ENCODE measurements around the gene RAB5B.
A peak's percentile ranks its signal among the peaks of the same experiment; 100 is the strongest.

RAB5B gene

DNA sequence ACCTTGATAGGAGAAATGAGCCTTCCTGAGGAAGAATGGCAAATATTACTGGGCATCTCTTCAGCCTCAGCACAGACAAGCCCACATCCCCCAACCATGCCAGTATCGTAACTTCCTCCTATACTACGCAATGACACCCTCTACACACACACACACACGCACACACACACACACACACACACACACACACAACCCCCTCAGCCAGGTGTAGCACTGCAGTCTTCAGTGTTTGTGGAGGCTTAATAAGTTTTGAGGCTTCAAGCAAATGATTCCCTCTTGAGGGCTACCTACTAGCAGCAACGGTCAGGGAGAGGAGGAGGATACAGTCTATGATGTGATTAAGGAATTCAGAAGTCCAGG lies 41.3 kb upstream of the RAB5B start:
- Histone ChIP-seq H3K9ac (ENCODE audit: low read length) (peak overlapping the region; percentile 77), H3K4ac (ENCODE audit: low read depth, low read length) (no peak overlapping the region), H4K8ac (ENCODE audit: low read depth, low read length) (no peak overlapping the region), H3K27me3 (ENCODE audit: insufficient read depth, low read length, poor library complexity) (peaks cover 8% of the 10 kb centered on the region), H3K18ac (ENCODE audit: low read length) (no peak overlapping the region), H2BK15ac (replicated peaks; ENCODE audit: low read depth) (no peak overlapping the region), H3K79me2 (ENCODE audit: control insufficient read depth, insufficient read depth, low read length) (no peaks in the 10 kb centered on the region), H3K79me1 (ENCODE audit: low read length) (no peaks in the 10 kb centered on the region), H3K36me3 (ENCODE audit: control insufficient read depth, insufficient read depth, low read length) (no peaks in the 10 kb centered on the region), H3K23ac (ENCODE audit: low read length) (no peak overlapping the region), H2BK120ac (ENCODE audit: low read depth, low read length) (no peak overlapping the region), H4K5ac (ENCODE audit: low read length) (no peak overlapping the region), H2AK5ac (ENCODE audit: low read length) (no peak overlapping the region), H3K4me1 (ENCODE audit: control insufficient read depth, low read depth, low read length) (peaks cover 3% of the 10 kb centered on the region), H3K4me2 (ENCODE audit: low read length) (peak overlapping the region; percentile 93), H2BK5ac (ENCODE audit: low read length) (no peak overlapping the region), H3K27ac (ENCODE audit: low read depth, low read length) (no peak overlapping the region), H3K4me3 (ENCODE audit: low read length) (no peak overlapping the region), H3K56ac (ENCODE audit: low read length) (peak overlapping the region; percentile 87)
- no CpG with 5 or more reads among the region's 4 CpGs for WGBS (ENCODE audit: extremely low coverage, insufficient coverage, low lambda C conversion rate)
- no peak for DNase-seq

DNA sequence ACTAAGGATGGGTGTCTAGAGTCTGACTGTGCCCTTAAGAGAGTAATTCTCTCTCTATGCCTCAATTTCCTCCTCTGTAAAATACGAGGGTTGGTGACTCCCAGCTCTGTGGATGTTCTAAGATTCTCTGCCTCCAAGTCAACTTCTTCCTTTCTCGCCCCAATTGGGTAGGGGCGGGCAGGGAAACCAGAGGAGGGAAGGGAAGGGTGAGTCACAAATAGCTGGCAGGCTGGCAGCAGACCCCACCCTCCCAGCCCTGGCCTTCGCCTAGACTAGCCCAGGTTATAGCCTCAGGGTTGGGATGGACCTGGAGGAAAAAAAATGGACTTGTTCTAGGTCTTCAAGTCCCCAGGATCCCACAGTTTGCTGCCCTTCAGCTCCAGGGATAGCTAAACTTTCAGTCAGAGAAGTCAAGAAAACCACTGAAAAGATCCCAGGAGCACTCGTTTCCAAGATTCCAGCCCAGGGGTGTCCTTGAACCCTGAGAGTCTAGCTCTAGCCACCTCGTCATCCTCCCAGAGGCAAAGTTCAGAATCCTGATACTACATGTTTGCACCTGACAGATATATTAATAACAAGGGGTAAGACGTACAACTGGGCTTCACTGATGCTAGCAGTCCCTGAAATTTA lies 40.6 kb upstream of the RAB5B start:
- no peak overlapping the region for H3K4ac ChIP-seq (ENCODE audit: low read depth, low read length)
- no peaks in the 10 kb centered on the region for H3K79me1 ChIP-seq (ENCODE audit: low read length)
- H2BK5ac ChIP-seq (ENCODE audit: low read length), result no peak overlapping the region
- WGBS (ENCODE audit: extremely low coverage, insufficient coverage, low lambda C conversion rate), result no CpG with 5 or more reads among the region's 7 CpGs
- no peak overlapping the region for H3K56ac ChIP-seq (ENCODE audit: low read length)
- H3K36me3 ChIP-seq (ENCODE audit: control insufficient read depth, insufficient read depth, low read length), result no peaks in the 10 kb centered on the region
- no peak overlapping the region for H3K4me2 ChIP-seq (ENCODE audit: low read length)
- no peak overlapping the region for H2BK120ac ChIP-seq (ENCODE audit: low read depth, low read length)
- H4K8ac ChIP-seq (ENCODE audit: low read depth, low read length), result no peak overlapping the region
- peaks cover 3% of the 10 kb centered on the region for H3K4me1 ChIP-seq (ENCODE audit: control insufficient read depth, low read depth, low read length)
- H3K23ac ChIP-seq (ENCODE audit: low read length), result no peak overlapping the region
- no peak overlapping the region for H3K27ac ChIP-seq (ENCODE audit: low read depth, low read length)
- no peak overlapping the region for H3K18ac ChIP-seq (ENCODE audit: low read length)
- no peak overlapping the region for H3K9ac ChIP-seq (ENCODE audit: low read length)
- no peak overlapping the region for H4K5ac ChIP-seq (ENCODE audit: low read length)
- H3K27me3 ChIP-seq (ENCODE audit: insufficient read depth, low read length, poor library complexity), result peaks cover 8% of the 10 kb centered on the region
- no peak overlapping the region for H3K4me3 ChIP-seq (ENCODE audit: low read length)
- H2AK5ac ChIP-seq (ENCODE audit: low read length), result no peak overlapping the region
- no peak overlapping the region for H2BK15ac ChIP-seq (replicated peaks; ENCODE audit: low read depth)
- peak; percentile 67 for DNase-seq
- no peaks in the 10 kb centered on the region for H3K79me2 ChIP-seq (ENCODE audit: control insufficient read depth, insufficient read depth, low read length)

DNA sequence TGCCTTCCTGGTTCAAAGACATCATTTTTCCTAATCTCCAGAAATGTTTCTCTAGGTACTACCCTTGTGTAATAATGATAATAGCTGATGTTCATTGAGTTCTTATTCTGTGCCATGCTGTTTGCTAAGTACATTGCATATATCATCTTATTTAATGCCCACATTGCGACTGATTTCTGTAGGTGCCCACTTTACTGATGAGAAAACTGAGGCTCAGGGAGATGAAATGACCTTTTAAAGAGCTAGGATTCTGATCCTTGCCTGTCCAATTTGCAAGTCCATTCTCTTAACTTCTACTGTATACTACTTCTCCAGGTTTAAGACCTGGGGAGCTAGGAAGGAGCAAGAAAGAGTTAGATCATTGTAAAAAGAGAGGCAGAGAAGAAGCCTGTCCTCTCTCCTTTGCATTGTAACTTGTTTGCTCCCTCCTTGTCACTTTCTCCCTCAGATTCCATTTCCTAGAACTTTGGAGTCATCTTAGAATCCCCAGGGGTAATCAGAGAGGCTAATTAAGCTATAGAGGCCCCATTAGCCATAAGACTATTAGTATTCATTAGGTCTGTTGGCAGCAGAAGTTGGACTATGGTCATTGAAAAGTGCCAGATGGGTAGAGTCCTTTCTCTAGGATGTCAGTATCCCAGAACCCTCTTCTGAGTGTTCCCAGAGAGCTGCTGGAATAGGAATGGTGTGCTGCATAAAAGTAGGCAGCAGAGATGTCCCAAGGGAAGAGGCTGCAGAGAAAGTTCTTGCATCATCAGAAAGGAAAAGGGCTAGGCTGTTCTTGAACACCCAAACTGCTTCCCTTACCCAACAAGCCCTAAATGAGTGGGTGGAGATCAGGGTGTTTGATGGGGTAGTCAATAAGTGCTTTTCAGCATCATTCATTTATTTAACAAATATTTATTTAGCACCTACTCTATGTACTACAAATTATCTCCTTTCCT lies 39.8 kb upstream of the RAB5B start:
- H2BK15ac ChIP-seq (replicated peaks; ENCODE audit: low read depth), result no peak overlapping the region
- H3K36me3 ChIP-seq (ENCODE audit: control insufficient read depth, insufficient read depth, low read length), result no peaks in the 10 kb centered on the region
- H3K18ac ChIP-seq (ENCODE audit: low read length), result no peak overlapping the region
- H3K4me3 ChIP-seq (ENCODE audit: low read length), result no peak overlapping the region
- no peak overlapping the region for H2AK5ac ChIP-seq (ENCODE audit: low read length)
- DNase-seq, result no peak
- no peak overlapping the region for H3K27ac ChIP-seq (ENCODE audit: low read depth, low read length)
- no peak overlapping the region for H2BK5ac ChIP-seq (ENCODE audit: low read length)
- WGBS (ENCODE audit: extremely low coverage, insufficient coverage, low lambda C conversion rate), result no CpG with 5 or more reads among the region's 1 CpG
- H2BK120ac ChIP-seq (ENCODE audit: low read depth, low read length), result no peak overlapping the region
- no peak overlapping the region for H3K9ac ChIP-seq (ENCODE audit: low read length)
- H3K56ac ChIP-seq (ENCODE audit: low read length), result no peak overlapping the region
- peaks cover 8% of the 10 kb centered on the region for H3K27me3 ChIP-seq (ENCODE audit: insufficient read depth, low read length, poor library complexity)
- no peak overlapping the region for H3K4ac ChIP-seq (ENCODE audit: low read depth, low read length)
- H4K5ac ChIP-seq (ENCODE audit: low read length), result no peak overlapping the region
- no peaks in the 10 kb centered on the region for H3K79me1 ChIP-seq (ENCODE audit: low read length)
- H3K4me2 ChIP-seq (ENCODE audit: low read length), result no peak overlapping the region
- H4K8ac ChIP-seq (ENCODE audit: low read depth, low read length), result no peak overlapping the region
- peaks cover 3% of the 10 kb centered on the region for H3K4me1 ChIP-seq (ENCODE audit: control insufficient read depth, low read depth, low read length)
- H3K23ac ChIP-seq (ENCODE audit: low read length), result no peak overlapping the region
- H3K79me2 ChIP-seq (ENCODE audit: control insufficient read depth, insufficient read depth, low read length), result no peaks in the 10 kb centered on the region

DNA sequence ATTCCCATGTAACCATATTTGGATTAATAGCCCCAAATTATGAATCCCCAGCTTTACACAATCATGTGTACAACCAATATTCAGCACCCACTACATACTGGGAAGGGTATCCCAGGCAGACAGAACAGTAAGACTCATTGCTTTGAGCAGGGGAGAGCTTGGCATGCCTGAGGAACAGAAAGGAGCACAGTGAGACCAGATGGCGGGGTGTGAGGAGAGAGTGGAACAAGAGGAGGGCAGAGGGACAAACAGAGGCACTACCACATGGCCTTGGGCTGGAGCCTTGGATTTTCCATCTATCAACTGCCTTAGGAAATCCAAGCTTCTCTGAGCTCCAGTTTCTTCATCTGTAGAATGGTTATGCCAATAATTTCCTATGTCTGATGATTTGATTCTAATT lies 39.1 kb upstream of the RAB5B start:
- Histone ChIP-seq H2BK120ac (ENCODE audit: low read depth, low read length) (no peak overlapping the region), H3K4ac (ENCODE audit: low read depth, low read length) (no peak overlapping the region), H3K18ac (ENCODE audit: low read length) (no peak overlapping the region), H3K23ac (ENCODE audit: low read length) (no peak overlapping the region), H3K4me3 (ENCODE audit: low read length) (no peak overlapping the region), H3K9ac (ENCODE audit: low read length) (no peak overlapping the region), H2BK5ac (ENCODE audit: low read length) (no peak overlapping the region), H4K8ac (ENCODE audit: low read depth, low read length) (no peak overlapping the region), H3K4me1 (ENCODE audit: control insufficient read depth, low read depth, low read length) (peaks cover 3% of the 10 kb centered on the region), H2AK5ac (ENCODE audit: low read length) (no peak overlapping the region), H3K4me2 (ENCODE audit: low read length) (no peak overlapping the region), H2BK15ac (replicated peaks; ENCODE audit: low read depth) (no peak overlapping the region), H3K27ac (ENCODE audit: low read depth, low read length) (no peak overlapping the region), H3K36me3 (ENCODE audit: control insufficient read depth, insufficient read depth, low read length) (no peaks in the 10 kb centered on the region), H4K5ac (ENCODE audit: low read length) (no peak overlapping the region), H3K79me2 (ENCODE audit: control insufficient read depth, insufficient read depth, low read length) (no peaks in the 10 kb centered on the region), H3K27me3 (ENCODE audit: insufficient read depth, low read length, poor library complexity) (peaks cover 8% of the 10 kb centered on the region), H3K79me1 (ENCODE audit: low read length) (no peaks in the 10 kb centered on the region), H3K56ac (ENCODE audit: low read length) (no peak overlapping the region)
- DNase-seq, result no peak
- WGBS (ENCODE audit: extremely low coverage, insufficient coverage, low lambda C conversion rate), result no CpG with 5 or more reads among the region's 1 CpG

DNA sequence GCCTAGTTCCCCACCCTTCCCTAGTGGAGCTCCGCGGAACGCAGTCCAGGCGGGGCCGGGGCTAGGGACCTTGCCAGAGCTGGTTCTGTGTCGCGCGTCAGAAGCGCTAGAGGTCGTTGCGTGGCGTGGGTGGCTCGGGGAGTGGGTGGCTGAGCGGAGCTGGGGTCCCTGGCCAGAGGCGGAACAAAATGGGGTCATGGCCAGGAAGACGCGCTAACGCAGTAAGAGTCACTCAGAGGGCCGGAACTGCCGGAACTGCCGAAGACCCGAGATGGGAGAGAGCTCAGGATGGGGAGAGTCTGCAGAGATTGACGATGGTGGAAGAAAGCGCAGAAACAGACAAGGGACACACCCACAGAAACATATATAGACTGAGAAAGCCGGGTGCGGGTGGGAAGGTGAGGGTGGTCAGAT lies 38.1 kb upstream of the RAB5B start:
- Histone ChIP-seq H3K36me3 (ENCODE audit: control insufficient read depth, insufficient read depth, low read length) (no peaks in the 10 kb centered on the region), H3K4me1 (ENCODE audit: control insufficient read depth, low read depth, low read length) (peaks cover 3% of the 10 kb centered on the region), H4K5ac (ENCODE audit: low read length) (no peak overlapping the region), H3K4me3 (ENCODE audit: low read length) (no peak overlapping the region), H3K23ac (ENCODE audit: low read length) (no peak overlapping the region), H3K18ac (ENCODE audit: low read length) (no peak overlapping the region), H3K4me2 (ENCODE audit: low read length) (peak overlapping the region; percentile 14), H3K4ac (ENCODE audit: low read depth, low read length) (no peak overlapping the region), H2BK15ac (replicated peaks; ENCODE audit: low read depth) (no peak overlapping the region), H2BK5ac (ENCODE audit: low read length) (no peak overlapping the region), H3K27me3 (ENCODE audit: insufficient read depth, low read length, poor library complexity) (peaks cover 8% of the 10 kb centered on the region), H2BK120ac (ENCODE audit: low read depth, low read length) (no peak overlapping the region), H3K56ac (ENCODE audit: low read length) (peak overlapping the region; percentile 17), H3K9ac (ENCODE audit: low read length) (peak overlapping the region; percentile 34), H3K79me2 (ENCODE audit: control insufficient read depth, insufficient read depth, low read length) (no peaks in the 10 kb centered on the region), H3K27ac (ENCODE audit: low read depth, low read length) (no peak overlapping the region), H2AK5ac (ENCODE audit: low read length) (no peak overlapping the region), H3K79me1 (ENCODE audit: low read length) (no peaks in the 10 kb centered on the region), H4K8ac (ENCODE audit: low read depth, low read length) (no peak overlapping the region)
- WGBS (ENCODE audit: extremely low coverage, insufficient coverage, low lambda C conversion rate), result no CpG with 5 or more reads among the region's 26 CpGs
- no peak for DNase-seq

Data from mesendoderm (in vitro differentiated cells).